Mammary microvascular endothelial cell (primary cell): Measurements from ENCODE around the gene FGFRL1. TPM values are rescaled to one million over a fixed set of nuclear protein-coding genes. Genes with fewer than 3 reads are reported as not detected.

ENCODE experiments used
- total RNA-seq: library from RNA; depleted of rRNA; stranded (reverse); fragments of >200 nt; gene quantifications from 2 replicates; pipeline ENCODE4 v1.2.3, GENCODE V29; 2015

Gene FGFRL1
- 12.3 and 13.1 TPM in 2 replicates for total RNA-seq

GRCh38 chr4:1011022-1011665, at the start of gene FGFRL1:
TSS of gene FGFRL1 (plus strand) at chr4:1011626. CDS start at chr4:1012486, 860 bp downstream.

GRCh38 chr4:973431-974397, 37.7 kb upstream of the FGFRL1 start, which contains the start of gene DGKQ:
TSS of gene DGKQ (minus strand) at chr4:973569. CDS start at chr4:973482, 87 bp downstream.

GRCh38 chr4:986879-987623, 24.4 kb upstream of the FGFRL1 start, which contains the start of gene IDUA:
TSS of gene IDUA (plus strand) at chr4:987044. CDS start at chr4:987085, 41 bp downstream.

GRCh38 chr4:993111-994029, 18.1 kb upstream of the FGFRL1 start, which contains the start of gene SLC26A1:
TSS of gene SLC26A1 (minus strand) at chr4:993404. CDS start at chr4:991703, 1,701 bp downstream.

Other genes with a start within 250 kb of the FGFRL1 start
- gene CPLX1, start 185.5 kb upstream of the FGFRL1 start, total RNA-seq, result 0.20 TPM in 2 replicates
- gene GAK, start 79.3 kb upstream of the FGFRL1 start, total RNA-seq, result 146 and 159 TPM in 2 replicates
- 12.8 and 16.7 TPM in 2 replicates for gene TMEM175, start 79.2 kb upstream of the FGFRL1 start, total RNA-seq
- 12.4 and 16.3 TPM in 2 replicates for gene DGKQ, start 38.1 kb upstream of the FGFRL1 start, total RNA-seq
- 2.4 and 4.1 TPM in 2 replicates for gene IDUA, start 24.6 kb upstream of the FGFRL1 start, total RNA-seq
- gene SLC26A1, start 18.2 kb upstream of the FGFRL1 start, total RNA-seq, result 0.33 TPM in 1 of 2 replicates, not detected in the other
- 0.20 TPM in 1 of 2 replicates, not detected in the other for gene RNF212, start 101.9 kb downstream of the FGFRL1 start, total RNA-seq
- gene SPON2, start 161.0 kb downstream of the FGFRL1 start, total RNA-seq, result 0.94 and 1.5 TPM in 2 replicates
- gene CTBP1, start 237.5 kb downstream of the FGFRL1 start, total RNA-seq, result 135 and 140 TPM in 2 replicates